IMR-90 (cell line): ENCODE data around the gene BRAP. TPM values are rescaled to one million over a fixed set of nuclear protein-coding genes. Genes with fewer than 3 reads are reported as not detected.

ENCODE experiments used
- ATAC-seq: fragments of 200-7000 bp; cut with Tn5 transposase; 2 replicates; pipeline ENCODE4 v1.9.1; 2020; ENCODE audit warnings: low read depth, mild to moderate bottlenecking, moderate library complexity
- BruUV-seq: library from RNA; stranded (reverse); fragments of 400-500 nt; replicated peaks from 2 replicates; lab custom pipeline; 2021; lab: Mats Ljungman, UMichigan
- CTCF ChIA-PET: fragments of 300-600 bp; formaldehyde crosslinking; extraction: SDS; loops from one replicate; lab custom pipeline; 2021; ENCODE audit warnings: antibody characterized with exemption; lab: Yijun Ruan, JAX
- POLR2A ChIA-PET: fragments of 300-600 bp; sonication (Branson Sonifier 250); formaldehyde crosslinking; loops from one replicate; lab custom pipeline; 2022; ENCODE audit warnings: antibody characterized with exemption; ENCODE audit not compliant: unreplicated experiment; lab: Charles Lee
- DNase-seq: peaks from one replicate; pipeline ENCODE4 v3.0.0; 2013
- H2AFZ ChIP-seq: replicated peaks from 2 replicates; pipeline ENCODE3; 2013; ENCODE audit warnings: low read length, mild to moderate bottlenecking; ENCODE audit not compliant: poor library complexity
- H2AK5ac ChIP-seq: 2 replicates; pipeline ENCODE4 v1.6.1; 2013; ENCODE audit warnings: low read depth, low read length, inconsistent platforms
- H2AK9ac ChIP-seq: replicated peaks from 2 replicates; pipeline ENCODE3; 2013; ENCODE audit warnings: mild to moderate bottlenecking, low read depth, low read length, moderate library complexity; ENCODE audit not compliant: poor library complexity
- H2BK120ac ChIP-seq: 2 replicates; pipeline ENCODE4 v1.6.1; 2013; ENCODE audit warnings: low read depth, low read length, inconsistent platforms
- H2BK15ac ChIP-seq: 3 replicates; pipeline ENCODE4 v1.6.1; 2013; ENCODE audit warnings: low read depth, low read length, inconsistent platforms
- H2BK20ac ChIP-seq: 2 replicates; pipeline ENCODE4 v1.6.1; 2013; ENCODE audit warnings: low read depth, mild to moderate bottlenecking, inconsistent platforms, low read length, moderate library complexity
- H2BK5ac ChIP-seq: 2 replicates; pipeline ENCODE4 v1.6.1; 2013; ENCODE audit warnings: mild to moderate bottlenecking, low read depth, low read length, inconsistent platforms; ENCODE audit not compliant: poor library complexity, severe bottlenecking
- H3K14ac ChIP-seq: replicated peaks from 2 replicates; pipeline ENCODE4 v1.6.1; 2013; ENCODE audit warnings: low read depth, low read length, inconsistent platforms
- H3K18ac ChIP-seq: 2 replicates; pipeline ENCODE4 v1.6.1; 2013; ENCODE audit warnings: low read depth, low read length, control low read depth
- H3K23ac ChIP-seq: 2 replicates; pipeline ENCODE4 v1.6.1; 2013; ENCODE audit warnings: low read depth, low read length, inconsistent platforms
- H3K27ac ChIP-seq: 2 replicates; pipeline ENCODE4 v1.5.1; 2013; ENCODE audit warnings: mild to moderate bottlenecking, control low read depth, low read length; ENCODE audit not compliant: insufficient read depth
- H3K27me3 ChIP-seq: 2 replicates; pipeline ENCODE4 v1.6.1; 2013; ENCODE audit warnings: low read length; ENCODE audit not compliant: control insufficient read depth, insufficient read depth
- H3K36me3 ChIP-seq: 2 replicates; pipeline ENCODE4 v1.6.1; 2013; ENCODE audit warnings: low read length, mixed read lengths; ENCODE audit not compliant: control insufficient read depth, insufficient read depth
- H3K4ac ChIP-seq: 2 replicates; pipeline ENCODE4 v1.6.1; 2013; ENCODE audit warnings: low read depth, low read length, inconsistent platforms
- H3K4me1 ChIP-seq: 2 replicates; pipeline ENCODE4 v1.6.1; 2013; ENCODE audit warnings: low read length, mixed read lengths; ENCODE audit not compliant: control insufficient read depth, insufficient read depth
- H3K4me2 ChIP-seq: 2 replicates; pipeline ENCODE4 v1.6.1; 2013; ENCODE audit warnings: low read depth, mild to moderate bottlenecking, control low read depth, low read length, moderate library complexity
- H3K4me3 ChIP-seq: 2 replicates; pipeline ENCODE4 v1.5.1; 2013; ENCODE audit warnings: low read depth, mild to moderate bottlenecking, control low read depth, low read length, moderate library complexity; ENCODE audit not compliant: insufficient read depth
- H3K56ac ChIP-seq: 2 replicates; pipeline ENCODE4 v1.6.1; 2013; ENCODE audit warnings: low read length, inconsistent platforms; ENCODE audit not compliant: insufficient read depth; ENCODE audit errors: extremely low read depth
- H3K79me1 ChIP-seq, 2 experiments: 2 replicates each; pipeline ENCODE4 v1.6.1; 2013; ENCODE audit warnings: low read length in 2 of 2, inconsistent platforms in 1 of 2, low read depth in 1 of 2
- H3K9ac ChIP-seq: 2 replicates; pipeline ENCODE4 v1.6.1; 2013; ENCODE audit warnings: low read depth, low read length, control low read depth
- H3K9me1 ChIP-seq: 2 replicates; pipeline ENCODE4 v1.6.1; 2013; ENCODE audit warnings: low read length, inconsistent platforms; ENCODE audit not compliant: insufficient read depth
- H3K9me3 ChIP-seq: 2 replicates; pipeline ENCODE4 v1.6.1; 2013; ENCODE audit warnings: low read length; ENCODE audit not compliant: control insufficient read depth, insufficient read depth
- H4K20me1 ChIP-seq: 2 replicates; pipeline ENCODE4 v1.6.1; 2013; ENCODE audit warnings: low read length, inconsistent platforms; ENCODE audit not compliant: insufficient read depth
- H4K5ac ChIP-seq: 2 replicates; pipeline ENCODE4 v1.6.1; 2013; ENCODE audit warnings: mild to moderate bottlenecking, low read depth, low read length, control low read depth
- H4K8ac ChIP-seq, 2 experiments: 2 replicates each; pipeline ENCODE4 v1.6.1; 2013; ENCODE audit warnings: low read depth in 2 of 2, low read length in 2 of 2, control low read depth in 1 of 2, inconsistent platforms in 1 of 2
- H4K91ac ChIP-seq: 2 replicates; pipeline ENCODE4 v1.6.1; 2013; ENCODE audit warnings: low read depth, low read length, inconsistent platforms; ENCODE audit not compliant: insufficient read depth
- BHLHE40 ChIP-seq: fragments of 150-350 bp; IDR thresholded peaks from 2 replicates; pipeline ENCODE4 v1.6.1; 2016; ENCODE audit warnings: mild to moderate bottlenecking, low read depth, low read length
- CEBPB ChIP-seq: IDR thresholded peaks from 2 replicates; pipeline ENCODE4 v1.6.1; 2012; ENCODE audit warnings: low read depth, low read length, improper control_type of control experiment
- CHD1 ChIP-seq: IDR thresholded peaks from 2 replicates; pipeline ENCODE4 v1.6.1; 2012; ENCODE audit warnings: low read depth, low read length, improper control_type of control experiment
- FOS ChIP-seq: fragments of 150-350 bp; IDR thresholded peaks from 2 replicates; pipeline ENCODE4 v1.6.1; 2016; ENCODE audit warnings: low read depth, low read length
- MAZ ChIP-seq: IDR thresholded peaks from 2 replicates; pipeline ENCODE4 v1.6.1; 2012; ENCODE audit warnings: low read depth, mild to moderate bottlenecking, low read length, improper control_type of control experiment, moderate library complexity, borderline replicate concordance
- MXI1 ChIP-seq: IDR thresholded peaks from 2 replicates; pipeline ENCODE4 v1.6.1; 2012; ENCODE audit warnings: low read depth, mild to moderate bottlenecking, low read length, moderate library complexity, borderline replicate concordance
- NFE2L2 ChIP-seq: fragments of 150-350 bp; IDR thresholded peaks from 2 replicates; pipeline ENCODE4 v1.6.1; 2016; ENCODE audit warnings: low read depth, mild to moderate bottlenecking, low read length
- POLR2A ChIP-seq: IDR thresholded peaks from 2 replicates; pipeline ENCODE4 v1.6.1; 2012; ENCODE audit warnings: mild to moderate bottlenecking, low read depth, low read length
- RCOR1 ChIP-seq: IDR thresholded peaks from 2 replicates; pipeline ENCODE4 v1.6.1; 2012; ENCODE audit warnings: mild to moderate bottlenecking, low read length, improper control_type of control experiment; ENCODE audit not compliant: insufficient replicate concordance
- RFX5 ChIP-seq: IDR thresholded peaks from 2 replicates; pipeline ENCODE4 v1.8.0; 2012; ENCODE audit warnings: low read depth, mild to moderate bottlenecking, low read length, moderate library complexity
- USF2 ChIP-seq: fragments of 150-350 bp; IDR thresholded peaks from 2 replicates; pipeline ENCODE4 v1.6.1; 2017; ENCODE audit warnings: mild to moderate bottlenecking, antibody characterized with exemption, low read length, low read depth
- WGBS, 2 experiments: methylation state at CpG; one replicate each; pipeline versions ENCODE4 v1.1.5 to v1.1.7; 2013; ENCODE audit warnings: missing lambda C conversion rate in 2 of 2; ENCODE audit not compliant: insufficient read length in 1 of 2; ENCODE audit errors: extremely low coverage in 2 of 2; 5-methylcytosine and 5-hydroxymethylcytosine counted together
- dilution Hi-C: fragments of 300-500 bp; cut with HindIII; formaldehyde crosslinking; loops from one replicate; pipeline ENCODE4 v1.14.3; 2018; ENCODE audit warnings: low sequenced_read_pairs; ENCODE audit not compliant: unreplicated experiment
- in situ Hi-C: fragments of 300-500 bp; cut with MboI; formaldehyde crosslinking; loops from 3 replicates; pipeline ENCODE4 v1.14.3; 2019; ENCODE audit warnings: low sequenced_read_pairs, inconsistent platforms, mixed read lengths
- intact Hi-C: fragments of 100-400 bp; cut with micrococcal nuclease; formaldehyde crosslinking; loops from 2 replicates; pipeline ENCODE4 v1.10.0; 2022
- polyA plus RNA-seq, 3 experiments: library from polyadenylated mRNA; depleted of rRNA; stranded (reverse); fragments of >200 nt; gene quantifications; 2 replicates each; pipeline ENCODE4 v1.2.3, GENCODE V29; 2012; ENCODE audit warnings: low replicate concordance in 1 of 3
- total RNA-seq: library from RNA; depleted of rRNA; stranded (reverse); fragments of >200 nt; gene quantifications from 2 replicates; pipeline ENCODE4 v1.2.3, GENCODE V29; 2012

The BRAP gene
- total and polyA plus RNA-seq, 2 of the 4 experiments (the other 2 are of a cell fraction), result 10.3 to 17.2 TPM

- H4K5ac ChIP-seq, result no peak overlapping the region
- intact Hi-C loops (no loop called here), in situ Hi-C loops (no loop called here), dilution Hi-C loops (no loop called here)
- H3K4me3 ChIP-seq, result no peak overlapping the region
- H3K36me3 ChIP-seq, result peaks cover 47% of the 10 kb centered on the region
- H4K20me1 ChIP-seq, result no peaks in the 10 kb centered on the region
- ATAC-seq (no peak), DNase-seq (no peak)
- H2BK5ac ChIP-seq, result no peak overlapping the region
- no peak overlapping the region for H3K9ac ChIP-seq
- no peak overlapping the region for H3K23ac ChIP-seq
- no peak overlapping the region for H3K18ac ChIP-seq
- H3K27ac ChIP-seq, result no peak overlapping the region
- no TSS peak for BruUV-seq
- ChIA-PET CTCF (no interaction called here), POLR2A (no interaction called here)
- no peak overlapping the region for H3K4ac ChIP-seq
- TF ChIP-seq MXI1 (no peak), FOS (no peak), MAZ (no peak), RFX5 (no peak), CHD1 (no peak), POLR2A (no peak), CEBPB (no peak), NFE2L2 (no peak), USF2 (no peak), RCOR1 (no peak), BHLHE40 (no peak)
- H3K56ac ChIP-seq, result no peak overlapping the region
- no peak overlapping the region for H2BK120ac ChIP-seq
- no peak overlapping the region for H4K91ac ChIP-seq
- H3K4me1 ChIP-seq, result no peaks in the 10 kb centered on the region
- H3K27me3 ChIP-seq, result no peaks in the 10 kb centered on the region
- H2BK20ac ChIP-seq, result no peak overlapping the region
- no peaks in the 10 kb centered on the region for H3K9me3 ChIP-seq
- no peak overlapping the region for H2AK9ac ChIP-seq
- H3K4me2 ChIP-seq, result no peak overlapping the region
- H2AK5ac ChIP-seq, result no peak overlapping the region
- no peak overlapping the region for H2BK15ac ChIP-seq
- whole genome bisulfite sequencing, 2 experiments, result no CpG with 5 or more reads among the region's 3 CpGs
- H3K79me1 ChIP-seq, result peaks cover 11 to 13% of the 10 kb centered on the region in 2 experiments; a peak in 3 of 4 replicates
- H3K9me1 ChIP-seq, result no peaks in the 10 kb centered on the region; the same call in 1 of the 2 replicates
- H4K8ac ChIP-seq, result no peak overlapping the region
- no peak overlapping the region for H3K14ac ChIP-seq
- no peak overlapping the region for H2AFZ ChIP-seq
These were observed 30.4 kb downstream of the BRAP start for GRCh38 chr12:111655356-111655755.
